ENCODE data around the gene OSBPL6. TPM values are rescaled to one million over a fixed set of nuclear protein-coding genes. Genes with fewer than 3 reads are reported as not detected.

OSBPL6 gene
- total and polyA plus RNA-seq, 4 donors, result 1.3 to 3.3 (median 2.2) TPM

GRCh38 chr2:178223806-178224205 is 29.5 kb downstream of the OSBPL6 start:
- Histone ChIP-seq H3K9me3 (ENCODE audit: control insufficient read depth in 4 of 4, low read length in 3 of 4) (no peaks in the 10 kb centered on the region), H3K27ac (ENCODE audit: low read depth in 1 of 2, low read length in 2 of 2) (no peak overlapping the region), H3K36me3 (ENCODE audit: control insufficient read depth in 4 of 4, insufficient read depth in 3 of 4, low read depth in 1 of 4, low read length in 3 of 4) (no peaks in the 10 kb centered on the region), H3K27me3 (ENCODE audit: control insufficient read depth in 4 of 4, insufficient read depth in 4 of 4, low read length in 3 of 4) (no peaks in the 10 kb centered on the region), H3K4me1 (ENCODE audit: control insufficient read depth in 4 of 4, insufficient read depth in 4 of 4, low read length in 3 of 4) (no peaks in the 10 kb centered on the region), H3K4me3 (ENCODE audit: low read depth in 1 of 3, low read length in 3 of 3) (no peak overlapping the region), H3K9ac (ENCODE audit: low read depth in 1 of 2, low read length in 2 of 2) (no peak overlapping the region)
- TF ChIP-seq MAX (IDR thresholded peaks at IDR 0.05) (no peak), HNF4A (conservative IDR thresholded peaks at IDR 0.05) (no peak), TAF1 (conservative IDR thresholded peaks at IDR 0.05) (no peak), FOXA1 (IDR thresholded peaks at IDR 0.05) (no peak), EGR1 (IDR thresholded peaks at IDR 0.05; ENCODE audit: low read depth in 2 of 2) (no peak), ATF3 (IDR thresholded peaks at IDR 0.05) (no peak), REST (IDR thresholded peaks at IDR 0.05) (no peak), RAD21 (IDR thresholded peaks at IDR 0.05) (no peak), YY1 (IDR thresholded peaks at IDR 0.05) (no peak), RXRA (IDR thresholded peaks at IDR 0.05) (no peak), HNF4G (IDR thresholded peaks at IDR 0.05) (no peak), ZBTB33 (IDR thresholded peaks at IDR 0.05) (no peak)
- no peak for DNase-seq (ENCODE audit: low spot score)
- 88% methylated on average over 4 of the region's 4 CpGs for WGBS

GRCh38 chr2:178225006-178225805 is 30.9 kb downstream of the OSBPL6 start:
- no peak for TF ChIP-seq HNF4A (conservative IDR thresholded peaks at IDR 0.05)
- Histone ChIP-seq H3K27me3 (ENCODE audit: control insufficient read depth in 4 of 4, insufficient read depth in 4 of 4, low read length in 3 of 4) (no peaks in the 10 kb centered on the region), H3K27ac (ENCODE audit: low read depth in 1 of 2, low read length in 2 of 2) (no peak overlapping the region), H3K4me3 (ENCODE audit: low read depth in 1 of 3, low read length in 3 of 3) (no peak overlapping the region), H3K9ac (ENCODE audit: low read depth in 1 of 2, low read length in 2 of 2) (no peak overlapping the region), H3K36me3 (ENCODE audit: control insufficient read depth in 4 of 4, insufficient read depth in 3 of 4, low read depth in 1 of 4, low read length in 3 of 4) (no peaks in the 10 kb centered on the region), H3K9me3 (ENCODE audit: control insufficient read depth in 4 of 4, low read length in 3 of 4) (no peaks in the 10 kb centered on the region), H3K4me1 (ENCODE audit: control insufficient read depth in 4 of 4, insufficient read depth in 4 of 4, low read length in 3 of 4) (no peaks in the 10 kb centered on the region)
- 85% methylated on average over 4 of the region's 4 CpGs for WGBS
- DNase-seq (ENCODE audit: low spot score), result no peak

Measured in liver (tissue), 9 donors.